BLaER1 (cell line): Measurements from ENCODE around the gene AXDND1.
"Not testable (repeated sequence)": the region's sequence is repeated elsewhere in the genome, so short reads cannot be mapped to it uniquely, and the experiment has no call there.

Source experiments
- H3K27ac ChIP-seq: shearing (Covaris generic); formaldehyde crosslinking; 2 replicates; pipeline ENCODE4 v1.8.1; 2022
- H3K27me3 ChIP-seq: shearing (Covaris generic); formaldehyde crosslinking; 2 replicates; pipeline ENCODE4 v1.8.1; 2022
- H3K36me3 ChIP-seq: shearing (Covaris generic); formaldehyde crosslinking; 2 replicates; pipeline ENCODE4 v1.8.1; 2022
- H3K4me1 ChIP-seq: shearing (Covaris generic); formaldehyde crosslinking; 2 replicates; pipeline ENCODE4 v1.8.1; 2022
- H3K4me2 ChIP-seq: shearing (Covaris generic); formaldehyde crosslinking; 2 replicates; pipeline ENCODE4 v1.8.1; 2022
- H3K4me3 ChIP-seq: shearing (Covaris generic); formaldehyde crosslinking; 2 replicates; pipeline ENCODE4 v1.8.1; 2022
- H3K9ac ChIP-seq: shearing (Covaris generic); formaldehyde crosslinking; 2 replicates; pipeline ENCODE4 v1.8.1; 2022
- H3K9me3 ChIP-seq: shearing (Covaris generic); formaldehyde crosslinking; 2 replicates; pipeline ENCODE4 v1.8.1; 2022
- H4K20me1 ChIP-seq: shearing (Covaris generic); formaldehyde crosslinking; 2 replicates; pipeline ENCODE4 v1.8.1; 2022
- Cebpa-rat ChIP-seq: shearing (Covaris generic); IDR thresholded peaks from 2 replicates; pipeline ENCODE4 v1.8.1; 2022

AXDND1 gene

DNA sequence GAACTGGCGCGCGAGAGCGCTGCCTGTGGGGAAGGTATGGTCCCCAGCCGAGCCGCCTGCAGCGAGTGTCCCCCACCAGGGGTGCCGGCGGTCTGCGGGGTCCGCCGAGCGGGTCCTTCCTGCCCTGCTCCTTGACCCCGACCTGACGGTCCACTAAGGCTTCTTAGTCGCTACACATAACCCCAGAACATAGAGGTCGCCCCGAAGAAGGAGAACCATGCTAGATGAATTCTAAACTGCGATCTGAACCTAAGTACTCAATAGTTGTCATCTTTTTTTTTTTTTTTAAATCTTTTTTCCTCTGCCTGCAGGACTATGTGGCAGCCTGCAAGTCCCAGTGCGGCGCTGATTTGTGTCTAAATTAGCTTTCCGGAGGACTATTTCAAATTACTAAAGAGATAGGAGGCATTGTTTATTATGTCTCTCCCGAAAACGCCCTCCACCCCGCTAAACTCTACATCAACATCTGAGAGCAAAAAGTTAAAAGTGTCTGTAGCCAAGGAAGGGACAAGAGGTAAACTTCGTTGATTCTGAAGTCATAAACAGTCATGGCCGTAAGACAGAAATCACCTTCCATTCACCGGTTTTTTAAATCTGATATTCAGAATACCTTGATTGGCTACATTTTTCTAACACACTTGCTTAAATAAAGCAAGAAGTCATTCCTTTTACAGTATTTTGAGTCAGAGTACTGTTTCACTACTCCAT is 476 bp downstream of the AXDND1 start:
- H3K4me1 ChIP-seq: peaks cover 13% of the 10 kb centered on the region
- peak overlapping the region; percentile 80 for H3K4me3 ChIP-seq
- H3K27me3 ChIP-seq: no peaks in the 10 kb centered on the region
- TF ChIP-seq Cebpa-rat: no peak
- no peaks in the 10 kb centered on the region for H4K20me1 ChIP-seq
- H3K4me2 ChIP-seq: peak overlapping the region; percentile 80
- no peaks in the 10 kb centered on the region for H3K9me3 ChIP-seq
- H3K36me3 ChIP-seq: no peaks in the 10 kb centered on the region
- H3K9ac ChIP-seq: peak overlapping the region; percentile 84
- peak overlapping the region; percentile 91 for H3K27ac ChIP-seq

DNA sequence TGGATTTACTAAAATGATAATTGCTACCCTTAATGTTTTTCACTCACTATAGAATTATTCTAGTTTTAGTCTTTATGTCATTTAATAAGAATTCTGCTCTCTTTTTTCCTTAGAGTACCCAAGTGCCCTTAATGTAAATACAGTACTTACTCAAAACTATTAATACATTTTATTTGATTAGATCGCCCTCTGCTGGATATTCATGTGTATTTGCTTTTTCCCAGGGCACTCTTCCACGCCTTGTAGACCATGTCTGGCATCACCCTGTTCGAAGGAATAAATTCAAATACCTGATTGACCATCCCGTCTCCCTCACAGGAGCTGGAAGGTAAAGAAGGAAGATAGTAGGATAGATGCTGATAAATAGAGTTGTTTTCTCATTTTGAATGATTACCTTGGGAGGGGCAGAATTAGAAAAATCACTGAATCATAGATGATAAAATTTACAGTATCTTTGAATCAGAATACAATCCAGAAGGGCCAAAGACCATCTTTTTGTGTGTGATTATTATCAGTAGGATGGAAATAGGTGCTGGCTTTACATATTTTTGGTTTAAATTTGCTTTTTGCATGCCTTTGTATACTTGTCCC is 4.1 kb downstream of the AXDND1 start:
- H3K4me2 ChIP-seq: no peak overlapping the region
- no peak overlapping the region for H3K9ac ChIP-seq
- no peaks in the 10 kb centered on the region for H3K27me3 ChIP-seq
- TF ChIP-seq Cebpa-rat: no peak
- no peak overlapping the region for H3K27ac ChIP-seq
- no peaks in the 10 kb centered on the region for H3K36me3 ChIP-seq
- peaks cover 10% of the 10 kb centered on the region for H3K4me1 ChIP-seq
- H4K20me1 ChIP-seq: no peaks in the 10 kb centered on the region
- H3K9me3 ChIP-seq: no peaks in the 10 kb centered on the region
- H3K4me3 ChIP-seq: no peak overlapping the region

DNA sequence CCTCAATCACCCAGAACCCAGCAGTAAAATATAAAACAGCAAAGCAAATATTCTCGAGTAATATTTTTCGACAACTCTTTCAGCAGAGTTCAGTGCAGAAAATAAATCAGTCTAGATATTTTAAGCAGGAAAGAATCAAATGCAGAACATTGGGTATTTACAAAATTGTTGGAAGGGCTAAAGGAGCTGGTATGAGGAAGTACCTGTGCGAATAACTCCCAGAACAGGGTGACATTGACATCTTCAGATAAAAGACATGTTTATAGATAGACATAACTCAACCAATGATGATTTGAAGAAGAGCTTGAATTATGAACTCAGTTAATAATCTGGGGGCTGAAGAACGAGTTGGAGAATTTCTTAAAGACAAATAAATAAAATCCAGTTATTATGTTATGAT is 6.4 kb downstream of the AXDND1 start:
- Histone ChIP-seq H3K4me2 (no peak overlapping the region), H3K9ac (no peak overlapping the region), H3K27ac (no peak overlapping the region), H3K4me1 (no peaks in the 10 kb centered on the region), H3K4me3 (no peak overlapping the region), H3K36me3 (no peaks in the 10 kb centered on the region), H3K27me3 (no peaks in the 10 kb centered on the region), H3K9me3 (no peaks in the 10 kb centered on the region), H4K20me1 (no peaks in the 10 kb centered on the region)
- no peak for TF ChIP-seq Cebpa-rat

DNA sequence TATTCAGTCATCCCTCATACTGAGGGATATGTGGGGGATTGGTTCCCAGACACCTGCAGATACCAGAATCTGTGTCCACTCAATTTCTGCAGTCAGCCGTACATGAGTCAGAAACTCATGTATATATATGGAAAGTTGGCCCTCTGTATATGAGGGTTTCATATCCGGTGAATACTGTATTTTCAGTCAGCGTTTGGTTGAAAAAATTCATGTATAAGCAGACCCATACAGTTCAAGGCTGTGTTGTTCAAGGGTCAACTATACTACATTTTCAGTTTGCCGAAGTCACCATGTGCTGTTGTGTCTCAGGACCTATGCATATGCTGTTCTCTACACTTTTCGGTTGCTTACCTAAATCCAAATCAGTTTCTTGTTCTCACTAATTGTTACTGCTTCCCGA is 10.5 kb downstream of the AXDND1 start:
- H3K4me2 ChIP-seq: no peak overlapping the region
- no peaks in the 10 kb centered on the region for H3K36me3 ChIP-seq
- H3K27ac ChIP-seq: no peak overlapping the region
- H3K9me3 ChIP-seq: no peaks in the 10 kb centered on the region
- H4K20me1 ChIP-seq: no peaks in the 10 kb centered on the region
- no peak for TF ChIP-seq Cebpa-rat
- H3K4me1 ChIP-seq: no peaks in the 10 kb centered on the region
- H3K27me3 ChIP-seq: no peaks in the 10 kb centered on the region
- no peak overlapping the region for H3K9ac ChIP-seq
- H3K4me3 ChIP-seq: no peak overlapping the region

DNA sequence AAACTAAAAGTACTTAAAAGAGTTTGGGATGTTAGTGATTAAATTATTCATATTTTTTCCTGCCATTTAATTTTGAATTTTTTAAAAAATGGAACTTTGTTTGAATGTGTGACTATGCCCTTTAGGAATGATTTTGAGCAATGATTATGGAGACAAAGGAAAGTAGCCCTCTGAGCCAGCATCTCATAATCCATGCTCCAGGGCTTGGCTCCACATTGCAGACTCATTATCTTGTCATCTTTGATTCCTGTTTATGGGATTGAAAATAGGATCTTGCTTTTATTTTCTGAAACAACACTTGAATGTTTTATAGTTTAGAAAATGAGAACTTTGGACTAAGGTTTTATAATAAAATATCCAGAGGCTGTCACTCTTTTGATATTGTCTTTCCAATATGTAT is 14.5 kb downstream of the AXDND1 start:
- no peak overlapping the region for H3K9ac ChIP-seq
- no peaks in the 10 kb centered on the region for H3K36me3 ChIP-seq
- no peaks in the 10 kb centered on the region for H3K9me3 ChIP-seq
- no peak overlapping the region for H3K27ac ChIP-seq
- no peak for TF ChIP-seq Cebpa-rat
- no peaks in the 10 kb centered on the region for H3K27me3 ChIP-seq
- H3K4me2 ChIP-seq: no peak overlapping the region
- H4K20me1 ChIP-seq: no peaks in the 10 kb centered on the region
- H3K4me1 ChIP-seq: no peaks in the 10 kb centered on the region
- no peak overlapping the region for H3K4me3 ChIP-seq

DNA sequence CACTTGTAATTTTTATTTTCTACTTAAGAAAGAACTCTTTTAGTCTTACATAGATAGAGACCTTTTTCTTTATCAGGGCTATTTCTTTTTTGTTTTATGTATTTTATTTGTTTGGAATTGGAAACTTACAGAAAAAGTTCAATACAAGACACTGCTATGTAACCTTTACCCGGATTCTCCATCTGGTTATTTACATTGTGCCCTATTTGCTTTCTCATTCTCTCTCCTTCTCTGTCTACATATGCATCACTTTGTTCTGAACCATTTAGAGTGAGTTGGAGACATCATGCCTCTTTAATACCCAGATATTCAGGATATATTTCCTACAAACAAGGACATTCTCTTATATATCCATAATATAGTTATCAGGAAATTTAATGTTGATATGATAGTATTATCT is 18.3 kb downstream of the AXDND1 start:
- no peak overlapping the region for H3K4me3 ChIP-seq
- H3K36me3 ChIP-seq: no peaks in the 10 kb centered on the region
- H3K9ac ChIP-seq: no peak overlapping the region
- no peak for TF ChIP-seq Cebpa-rat
- no peak overlapping the region for H3K4me2 ChIP-seq
- H3K27me3 ChIP-seq: no peaks in the 10 kb centered on the region
- no peaks in the 10 kb centered on the region for H3K4me1 ChIP-seq
- H3K9me3 ChIP-seq: no peaks in the 10 kb centered on the region
- no peaks in the 10 kb centered on the region for H4K20me1 ChIP-seq
- H3K27ac ChIP-seq: no peak overlapping the region

DNA sequence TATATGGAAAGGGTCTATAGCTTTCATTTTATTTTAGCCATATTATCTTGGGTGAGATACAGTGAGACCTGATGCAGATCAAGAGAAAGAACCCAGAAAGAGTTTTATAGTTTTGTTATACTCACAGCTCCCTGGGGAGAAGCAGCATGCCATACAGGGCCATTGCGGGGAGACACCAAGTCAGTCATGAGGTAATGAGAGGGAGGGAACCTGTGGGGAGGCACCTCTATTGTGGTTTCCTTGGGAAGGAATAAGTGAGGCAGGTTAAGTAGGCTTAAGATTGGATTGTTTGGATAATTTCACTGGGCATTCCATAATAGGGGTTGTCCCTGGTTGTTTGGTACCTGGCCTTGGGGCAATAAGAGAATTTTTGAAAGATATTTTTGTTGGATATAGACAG is 19.7 kb downstream of the AXDND1 start:
- Histone ChIP-seq H3K36me3 (no peaks in the 10 kb centered on the region), H3K9ac (no peak overlapping the region), H3K27ac (no peak overlapping the region), H3K4me2 (no peak overlapping the region), H4K20me1 (no peaks in the 10 kb centered on the region), H3K9me3 (no peaks in the 10 kb centered on the region), H3K4me3 (no peak overlapping the region), H3K4me1 (no peaks in the 10 kb centered on the region), H3K27me3 (no peaks in the 10 kb centered on the region)
- no peak for TF ChIP-seq Cebpa-rat

DNA sequence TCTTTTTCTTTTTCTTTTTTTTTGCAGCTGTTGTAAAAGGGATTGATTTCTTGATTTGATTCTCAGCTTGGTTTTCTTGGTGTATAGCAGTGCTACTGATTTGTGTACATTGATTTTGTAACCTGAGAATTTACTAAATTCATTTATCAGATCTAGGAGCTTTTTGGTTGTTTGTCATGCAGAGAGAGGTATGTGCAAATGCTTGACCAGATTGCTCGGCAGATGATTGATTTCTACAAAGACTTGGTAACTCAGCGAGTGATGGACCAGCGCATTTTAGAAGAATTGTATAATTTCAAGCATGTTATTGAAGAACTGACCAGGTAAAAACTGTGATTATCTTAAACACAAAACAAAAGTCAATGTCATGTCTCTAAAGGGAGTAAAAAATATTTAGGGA is 27.9 kb downstream of the AXDND1 start:
- H3K4me1 ChIP-seq: no peaks in the 10 kb centered on the region
- peaks cover 30% of the 10 kb centered on the region for H3K9me3 ChIP-seq
- H4K20me1 ChIP-seq: no peaks in the 10 kb centered on the region
- no peak overlapping the region for H3K27ac ChIP-seq
- no peak overlapping the region for H3K4me3 ChIP-seq
- H3K36me3 ChIP-seq: no peaks in the 10 kb centered on the region
- no peak overlapping the region for H3K4me2 ChIP-seq
- H3K9ac ChIP-seq: no peak overlapping the region
- TF ChIP-seq Cebpa-rat: no peak
- H3K27me3 ChIP-seq: no peaks in the 10 kb centered on the region

DNA sequence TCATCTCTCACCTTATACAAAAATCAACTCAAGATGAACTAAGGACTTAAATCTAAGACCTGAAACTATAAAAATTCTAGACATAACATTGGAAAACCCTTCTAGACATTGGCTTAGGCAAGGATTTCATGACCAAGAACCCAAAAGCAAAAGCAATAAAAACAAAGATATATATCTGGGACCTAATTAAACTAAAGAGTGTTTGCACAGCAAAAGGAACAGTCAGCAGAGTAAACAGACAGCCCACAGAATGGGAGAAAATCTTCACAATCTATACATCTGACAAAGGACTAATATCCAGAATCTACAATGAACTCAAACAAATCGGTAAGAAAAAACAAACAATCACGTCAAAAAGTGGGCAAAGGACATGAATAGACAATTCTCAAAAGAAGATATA is 33.6 kb downstream of the AXDND1 start:
- H3K4me1 ChIP-seq, H3K9ac ChIP-seq, H3K4me3 ChIP-seq, H3K9me3 ChIP-seq, H3K4me2 ChIP-seq, H3K36me3 ChIP-seq, H4K20me1 ChIP-seq, H3K27me3 ChIP-seq, H3K27ac ChIP-seq: not testable (repeated sequence)

DNA sequence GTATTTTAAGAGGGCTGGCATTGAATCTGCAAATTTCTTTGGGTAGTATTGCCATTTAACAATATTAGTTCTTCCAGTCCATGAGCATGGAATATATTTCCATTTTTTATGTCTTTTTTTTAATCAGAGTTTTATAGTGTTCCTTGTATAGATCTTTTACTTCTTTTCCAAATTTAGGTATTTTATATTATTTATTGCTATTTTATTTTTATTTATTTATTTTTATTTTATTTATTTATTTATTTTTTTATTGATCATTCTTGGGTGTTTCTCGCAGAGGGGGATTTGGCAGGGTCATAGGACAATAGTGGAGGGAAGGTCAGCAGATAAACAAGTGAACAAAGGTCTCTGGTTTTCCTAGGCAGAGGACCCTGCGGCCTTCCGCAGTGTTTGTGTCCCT is 52.0 kb downstream of the AXDND1 start:
- not testable (repeated sequence) for H3K36me3 ChIP-seq, H3K9ac ChIP-seq, H3K4me3 ChIP-seq, H3K4me1 ChIP-seq, H3K9me3 ChIP-seq, H4K20me1 ChIP-seq, H3K4me2 ChIP-seq, H3K27me3 ChIP-seq, H3K27ac ChIP-seq

DNA sequence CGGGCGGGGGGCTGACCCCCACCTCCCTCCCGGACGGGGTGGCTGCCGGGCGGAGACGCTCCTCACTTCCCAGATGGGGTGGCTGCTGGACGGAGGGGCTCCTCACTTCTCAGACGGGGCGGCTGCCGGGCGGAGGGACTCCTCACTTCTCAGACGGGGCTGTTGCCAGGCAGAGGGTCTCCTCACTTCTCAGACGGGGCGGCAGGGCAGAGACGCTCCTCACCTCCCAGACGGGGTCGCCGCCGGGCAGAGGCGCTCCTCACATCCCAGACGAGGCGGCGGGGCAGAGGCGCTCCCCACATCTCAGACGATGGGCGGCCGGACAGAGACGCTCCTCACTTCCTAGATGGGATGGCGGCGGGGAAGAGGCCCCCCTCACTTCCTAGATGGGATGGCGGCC is 52.9 kb downstream of the AXDND1 start:
- H4K20me1 ChIP-seq, H3K4me3 ChIP-seq, H3K4me1 ChIP-seq, H3K27me3 ChIP-seq, H3K4me2 ChIP-seq, H3K27ac ChIP-seq, H3K9me3 ChIP-seq, H3K36me3 ChIP-seq, H3K9ac ChIP-seq: not testable (repeated sequence)
